Liver (tissue), 9 donors: Measurements from ENCODE around the gene GPX3. TPM values are rescaled to one million over a fixed set of nuclear protein-coding genes. Genes with fewer than 3 reads are reported as not detected.

Experiments
- DNase-seq: peaks from one replicate; pipeline ENCODE4 v3.0.0-alpha.2; 2017; ENCODE audit warnings: low spot score
- H3K27ac ChIP-seq, 2 donors: one replicate each; pipeline ENCODE4 v1.7.0; 2013; ENCODE audit warnings: inconsistent platforms in 2 of 2, low read length in 2 of 2, control low read depth in 1 of 2, low read depth in 1 of 2, mild to moderate bottlenecking in 1 of 2
- H3K27me3 ChIP-seq, 4 donors: one replicate each; pipeline versions ENCODE4 v1.6.1 to v1.7.0; 2013; ENCODE audit warnings: low read length in 3 of 4, inconsistent platforms in 1 of 4, mild to moderate bottlenecking in 1 of 4, moderate library complexity in 1 of 4; ENCODE audit not compliant: control insufficient read depth in 4 of 4, insufficient read depth in 4 of 4
- H3K36me3 ChIP-seq, 4 donors: one replicate each; pipeline versions ENCODE4 v1.6.1 to v1.7.0; 2013; ENCODE audit warnings: low read length in 3 of 4, mild to moderate bottlenecking in 3 of 4, low read depth in 1 of 4, moderate library complexity in 1 of 4; ENCODE audit not compliant: control insufficient read depth in 4 of 4, insufficient read depth in 3 of 4
- H3K4me1 ChIP-seq, 4 donors: one replicate each; pipeline versions ENCODE4 v1.6.1 to v1.7.0; 2013; ENCODE audit warnings: low read length in 3 of 4, mild to moderate bottlenecking in 3 of 4, moderate library complexity in 1 of 4; ENCODE audit not compliant: control insufficient read depth in 4 of 4, insufficient read depth in 4 of 4
- H3K4me3 ChIP-seq, 3 donors: one replicate each; pipeline versions ENCODE4 v1.6.1 to v1.7.0; 2013; ENCODE audit warnings: low read length in 3 of 3, control low read depth in 1 of 3, low read depth in 1 of 3, mild to moderate bottlenecking in 1 of 3
- H3K9ac ChIP-seq, 2 donors: one replicate each; pipeline ENCODE4 v1.7.0; 2013; ENCODE audit warnings: low read length in 2 of 2, mild to moderate bottlenecking in 2 of 2, moderate library complexity in 2 of 2, control low read depth in 1 of 2, low read depth in 1 of 2
- H3K9me3 ChIP-seq, 4 donors: one replicate each; pipeline versions ENCODE4 v1.6.1 to v1.7.0; 2013; ENCODE audit warnings: low read length in 3 of 4; ENCODE audit not compliant: control insufficient read depth in 4 of 4
- FOXA2 ChIP-seq: IDR thresholded peaks from 2 replicates; pipeline ENCODE4 v1.6.1; 2016; ENCODE audit warnings: antibody characterized with exemption
- GABPA ChIP-seq, 2 donors: IDR thresholded peaks in 1 of 2; conservative IDR thresholded peaks in 1 of 2; 2 replicates each; pipeline ENCODE4 v1.6.1; 2016; ENCODE audit warnings: antibody characterized with exemption in 2 of 2, mild to moderate bottlenecking in 1 of 2, moderate library complexity in 1 of 2
- HNF4A ChIP-seq, 2 donors: conservative IDR thresholded peaks; 2 replicates each; pipeline ENCODE4 v1.6.1; 2016; ENCODE audit warnings: antibody characterized with exemption in 2 of 2, mild to moderate bottlenecking in 2 of 2
- NR2F2 ChIP-seq: IDR thresholded peaks from 2 replicates; pipeline ENCODE4 v1.6.1; 2016; ENCODE audit warnings: antibody characterized with exemption
- RAD21 ChIP-seq, 2 donors: IDR thresholded peaks; 2 replicates each; pipeline ENCODE4 v1.6.1; 2016; ENCODE audit warnings: antibody characterized with exemption in 2 of 2, mild to moderate bottlenecking in 2 of 2
- RXRA ChIP-seq, 2 donors: IDR thresholded peaks; 2 replicates each; pipeline ENCODE4 v1.6.1; 2017 to 2018; ENCODE audit warnings: antibody characterized with exemption in 2 of 2, mild to moderate bottlenecking in 1 of 2
- SP1 ChIP-seq: IDR thresholded peaks from 2 replicates; pipeline ENCODE4 v1.6.1; 2018; ENCODE audit warnings: antibody characterized with exemption, mild to moderate bottlenecking
- TAF1 ChIP-seq: conservative IDR thresholded peaks from 2 replicates; pipeline ENCODE4 v1.6.1; 2016; ENCODE audit warnings: antibody characterized with exemption, mild to moderate bottlenecking
- YY1 ChIP-seq: IDR thresholded peaks from 2 replicates; pipeline ENCODE4 v1.6.1; 2016; ENCODE audit warnings: antibody characterized with exemption, mild to moderate bottlenecking
- WGBS: extraction: QIAGEN DNeasy Blood & Tissue Kit; methylation state at CpG from one replicate; pipeline ENCODE4 v1.1.7; 2013; 5-methylcytosine and 5-hydroxymethylcytosine counted together
- polyA plus RNA-seq, 2 donors: library from polyadenylated mRNA; stranded (reverse) in 1 of 2; unstranded in 1 of 2; fragments of 200-250 nt in 1 of 2; fragments of >200 nt in 1 of 2; fragmentation: Nextera tagmentation in 1 of 2; extraction: Ambion mirVana in 1 of 2; gene quantifications; one replicate each; pipeline versions ENCODE4 v1.2.1 to v1.2.3, GENCODE V29; 2013 to 2015
- total RNA-seq, 2 donors: library from RNA; depleted of rRNA; stranded (reverse); fragments of >200 nt; gene quantifications; one replicate each; pipeline ENCODE4 v1.2.3, GENCODE V29; 2014
- TF ChIP-seq, protein P1 (sequence below): fragments of 150-350 bp; IDR thresholded peaks from 2 replicates; pipeline ENCODE4 v1.5.1; 2017; ENCODE audit warnings: improper control_type of control experiment, low read depth, low read length; ENCODE audit not compliant: missing input control
- TF ChIP-seq, protein P2 (sequence below): IDR thresholded peaks from 2 replicates; pipeline ENCODE4 v1.6.1; 2016; ENCODE audit warnings: antibody characterized with exemption
- TF ChIP-seq, protein P3 (sequence below): IDR thresholded peaks from 2 replicates; pipeline ENCODE4 v1.6.1; 2016; ENCODE audit warnings: antibody characterized with exemption, mild to moderate bottlenecking
- TF ChIP-seq, protein P4 (sequence below): IDR thresholded peaks from 2 replicates; pipeline ENCODE4 v1.6.1; 2016; ENCODE audit warnings: antibody characterized with exemption
- donor health status: healthy.
- donor health status: healthy.
- donor health status: healthy.
- donor health status: healthy.
- donor health status: healthy.

The GPX3 gene
- total and polyA plus RNA-seq, 4 donors = 72.9 to 878 (median 237) TPM

DNA sequence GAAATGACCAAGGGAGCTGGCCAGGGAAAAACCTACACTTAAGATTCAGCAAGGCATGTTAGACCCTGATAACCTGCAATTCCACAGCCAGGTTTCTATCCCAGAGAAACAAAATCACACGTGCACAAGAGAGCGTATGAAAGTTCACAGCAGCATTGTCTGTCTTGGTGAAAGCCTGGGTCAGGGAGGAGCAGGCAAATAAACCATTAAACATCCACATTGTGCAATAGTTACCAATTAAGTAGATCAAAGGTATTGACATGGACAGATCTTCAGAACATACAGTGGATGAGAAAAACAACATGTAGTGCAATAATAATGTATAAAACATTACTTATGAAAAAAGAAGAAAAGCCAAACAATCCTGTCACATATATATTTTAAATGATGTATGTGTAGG, 15.9 kb upstream of the GPX3 start (continued):
- TF ChIP-seq RAD21 (IDR thresholded peaks at IDR 0.05) = peak; percentile 30 to 41

DNA sequence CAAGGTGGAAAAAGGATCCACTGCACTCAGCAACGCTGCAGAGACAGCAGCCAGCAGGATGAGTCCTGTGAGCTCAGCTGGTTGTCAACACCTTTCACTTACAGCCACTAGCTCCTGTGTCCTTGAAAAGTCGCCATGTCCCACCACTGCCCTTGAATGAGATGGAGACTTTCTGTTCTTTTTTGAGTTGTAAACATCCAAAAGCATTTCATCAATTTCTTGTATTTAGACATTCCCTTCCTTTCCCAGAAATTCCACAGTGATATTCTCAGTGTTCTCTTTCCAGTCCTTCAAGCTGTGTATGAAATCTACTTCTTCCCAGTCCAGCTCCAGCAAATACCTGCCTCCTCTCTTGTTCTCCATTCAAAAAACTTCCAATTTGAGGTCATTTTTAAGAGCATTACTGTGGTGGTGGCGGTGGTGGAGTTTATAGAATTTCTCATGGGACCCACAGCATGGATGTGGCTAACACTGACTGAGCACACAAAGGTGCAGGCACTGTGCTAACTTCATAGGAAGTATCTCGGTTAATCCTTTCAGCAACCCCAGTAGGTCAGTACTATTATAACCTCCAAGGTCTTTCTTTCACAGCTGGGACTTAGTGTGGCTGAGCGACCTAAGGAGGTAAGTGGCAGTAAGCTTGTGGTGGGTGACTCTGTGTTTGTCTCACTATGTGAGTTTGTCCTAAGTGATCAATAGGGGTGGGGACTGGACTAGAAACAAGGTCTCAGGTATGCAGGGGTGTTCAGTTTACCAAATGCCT, 15.0 kb upstream of the GPX3 start:
- no peak overlapping the region for H3K4me3 ChIP-seq
- peak overlapping the region in 1 of 2 donors; percentile 26 for H3K9ac ChIP-seq
- H3K27ac ChIP-seq = peak overlapping the region; percentile 77 to 81
- H3K27me3 ChIP-seq = no peaks in the 10 kb centered on the region
- TF ChIP-seq, protein P1, sequence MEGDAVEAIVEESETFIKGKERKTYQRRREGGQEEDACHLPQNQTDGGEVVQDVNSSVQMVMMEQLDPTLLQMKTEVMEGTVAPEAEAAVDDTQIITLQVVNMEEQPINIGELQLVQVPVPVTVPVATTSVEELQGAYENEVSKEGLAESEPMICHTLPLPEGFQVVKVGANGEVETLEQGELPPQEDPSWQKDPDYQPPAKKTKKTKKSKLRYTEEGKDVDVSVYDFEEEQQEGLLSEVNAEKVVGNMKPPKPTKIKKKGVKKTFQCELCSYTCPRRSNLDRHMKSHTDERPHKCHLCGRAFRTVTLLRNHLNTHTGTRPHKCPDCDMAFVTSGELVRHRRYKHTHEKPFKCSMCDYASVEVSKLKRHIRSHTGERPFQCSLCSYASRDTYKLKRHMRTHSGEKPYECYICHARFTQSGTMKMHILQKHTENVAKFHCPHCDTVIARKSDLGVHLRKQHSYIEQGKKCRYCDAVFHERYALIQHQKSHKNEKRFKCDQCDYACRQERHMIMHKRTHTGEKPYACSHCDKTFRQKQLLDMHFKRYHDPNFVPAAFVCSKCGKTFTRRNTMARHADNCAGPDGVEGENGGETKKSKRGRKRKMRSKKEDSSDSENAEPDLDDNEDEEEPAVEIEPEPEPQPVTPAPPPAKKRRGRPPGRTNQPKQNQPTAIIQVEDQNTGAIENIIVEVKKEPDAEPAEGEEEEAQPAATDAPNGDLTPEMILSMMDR = no peak
- TF ChIP-seq HNF4A (conservative IDR thresholded peaks at IDR 0.05) (no peak), NR2F2 (peak; percentile 68), TAF1 (no peak), YY1 (no peak), RXRA (IDR thresholded peaks at IDR 0.05) (peak; percentile 48 to 62), RAD21 (IDR thresholded peaks at IDR 0.05) (no peak), GABPA (IDR thresholded peaks at IDR 0.05 in 1 of 2, conservative IDR thresholded peaks at IDR 0.05 in 1 of 2) (no peak), SP1 (peak; percentile 69), FOXA2 (no peak)
- TF ChIP-seq, protein P2, sequence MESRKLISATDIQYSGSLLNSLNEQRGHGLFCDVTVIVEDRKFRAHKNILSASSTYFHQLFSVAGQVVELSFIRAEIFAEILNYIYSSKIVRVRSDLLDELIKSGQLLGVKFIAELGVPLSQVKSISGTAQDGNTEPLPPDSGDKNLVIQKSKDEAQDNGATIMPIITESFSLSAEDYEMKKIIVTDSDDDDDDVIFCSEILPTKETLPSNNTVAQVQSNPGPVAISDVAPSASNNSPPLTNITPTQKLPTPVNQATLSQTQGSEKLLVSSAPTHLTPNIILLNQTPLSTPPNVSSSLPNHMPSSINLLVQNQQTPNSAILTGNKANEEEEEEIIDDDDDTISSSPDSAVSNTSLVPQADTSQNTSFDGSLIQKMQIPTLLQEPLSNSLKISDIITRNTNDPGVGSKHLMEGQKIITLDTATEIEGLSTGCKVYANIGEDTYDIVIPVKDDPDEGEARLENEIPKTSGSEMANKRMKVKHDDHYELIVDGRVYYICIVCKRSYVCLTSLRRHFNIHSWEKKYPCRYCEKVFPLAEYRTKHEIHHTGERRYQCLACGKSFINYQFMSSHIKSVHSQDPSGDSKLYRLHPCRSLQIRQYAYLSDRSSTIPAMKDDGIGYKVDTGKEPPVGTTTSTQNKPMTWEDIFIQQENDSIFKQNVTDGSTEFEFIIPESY = no peak
- TF ChIP-seq, protein P3, sequence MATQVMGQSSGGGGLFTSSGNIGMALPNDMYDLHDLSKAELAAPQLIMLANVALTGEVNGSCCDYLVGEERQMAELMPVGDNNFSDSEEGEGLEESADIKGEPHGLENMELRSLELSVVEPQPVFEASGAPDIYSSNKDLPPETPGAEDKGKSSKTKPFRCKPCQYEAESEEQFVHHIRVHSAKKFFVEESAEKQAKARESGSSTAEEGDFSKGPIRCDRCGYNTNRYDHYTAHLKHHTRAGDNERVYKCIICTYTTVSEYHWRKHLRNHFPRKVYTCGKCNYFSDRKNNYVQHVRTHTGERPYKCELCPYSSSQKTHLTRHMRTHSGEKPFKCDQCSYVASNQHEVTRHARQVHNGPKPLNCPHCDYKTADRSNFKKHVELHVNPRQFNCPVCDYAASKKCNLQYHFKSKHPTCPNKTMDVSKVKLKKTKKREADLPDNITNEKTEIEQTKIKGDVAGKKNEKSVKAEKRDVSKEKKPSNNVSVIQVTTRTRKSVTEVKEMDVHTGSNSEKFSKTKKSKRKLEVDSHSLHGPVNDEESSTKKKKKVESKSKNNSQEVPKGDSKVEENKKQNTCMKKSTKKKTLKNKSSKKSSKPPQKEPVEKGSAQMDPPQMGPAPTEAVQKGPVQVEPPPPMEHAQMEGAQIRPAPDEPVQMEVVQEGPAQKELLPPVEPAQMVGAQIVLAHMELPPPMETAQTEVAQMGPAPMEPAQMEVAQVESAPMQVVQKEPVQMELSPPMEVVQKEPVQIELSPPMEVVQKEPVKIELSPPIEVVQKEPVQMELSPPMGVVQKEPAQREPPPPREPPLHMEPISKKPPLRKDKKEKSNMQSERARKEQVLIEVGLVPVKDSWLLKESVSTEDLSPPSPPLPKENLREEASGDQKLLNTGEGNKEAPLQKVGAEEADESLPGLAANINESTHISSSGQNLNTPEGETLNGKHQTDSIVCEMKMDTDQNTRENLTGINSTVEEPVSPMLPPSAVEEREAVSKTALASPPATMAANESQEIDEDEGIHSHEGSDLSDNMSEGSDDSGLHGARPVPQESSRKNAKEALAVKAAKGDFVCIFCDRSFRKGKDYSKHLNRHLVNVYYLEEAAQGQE = peak; percentile 75
- TF ChIP-seq, protein P4, sequence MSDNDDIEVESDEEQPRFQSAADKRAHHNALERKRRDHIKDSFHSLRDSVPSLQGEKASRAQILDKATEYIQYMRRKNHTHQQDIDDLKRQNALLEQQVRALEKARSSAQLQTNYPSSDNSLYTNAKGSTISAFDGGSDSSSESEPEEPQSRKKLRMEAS = no peak
- no peak for DNase-seq
- H3K36me3 ChIP-seq = no peaks in the 10 kb centered on the region
- WGBS = 64% methylated on average over 5 of the region's 5 CpGs
- peaks cover 17 to 47% (median 29%) of the 10 kb centered on the region in 4 donors for H3K4me1 ChIP-seq
- H3K9me3 ChIP-seq = no peaks in the 10 kb centered on the region
